Activated CD8-positive, alpha-beta memory T cell treated with anti-CD3 and anti-CD28 coated beads for 1 hour (primary cell): ENCODE results near the gene GALNT18.

Source experiments
- DNase-seq, 2 donors: peaks; one replicate each; pipeline ENCODE4 v3.0.0-alpha.2; 2020; ENCODE audit warnings: low read depth in 1 of 2; ENCODE audit errors: extremely low read depth in 1 of 2

GALNT18 gene

GRCh38 chr11:11416502-11416901 is 205.3 kb downstream of the GALNT18 start:
- DNase-seq, result no peak

DNA sequence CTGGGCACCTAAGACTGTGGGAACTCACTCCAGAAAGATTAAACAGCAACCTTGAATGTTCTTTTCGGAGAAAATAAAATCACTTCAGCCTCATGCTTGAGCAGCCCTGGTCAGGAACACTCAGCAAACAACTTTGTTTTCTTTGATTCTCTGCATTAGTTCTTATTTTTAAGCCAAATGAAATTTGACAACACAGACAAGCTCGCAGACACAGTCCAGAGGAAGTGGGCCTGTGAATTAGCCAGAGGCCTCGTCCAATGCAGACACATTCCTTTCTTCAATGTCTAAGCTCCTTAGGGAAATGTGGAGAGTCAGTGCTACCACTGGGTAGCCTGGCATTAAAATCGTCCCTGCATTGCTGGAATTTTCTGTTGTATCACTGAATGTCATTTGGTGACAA is 205.9 kb downstream of the GALNT18 start:
- DNase-seq, result no peak

DNA sequence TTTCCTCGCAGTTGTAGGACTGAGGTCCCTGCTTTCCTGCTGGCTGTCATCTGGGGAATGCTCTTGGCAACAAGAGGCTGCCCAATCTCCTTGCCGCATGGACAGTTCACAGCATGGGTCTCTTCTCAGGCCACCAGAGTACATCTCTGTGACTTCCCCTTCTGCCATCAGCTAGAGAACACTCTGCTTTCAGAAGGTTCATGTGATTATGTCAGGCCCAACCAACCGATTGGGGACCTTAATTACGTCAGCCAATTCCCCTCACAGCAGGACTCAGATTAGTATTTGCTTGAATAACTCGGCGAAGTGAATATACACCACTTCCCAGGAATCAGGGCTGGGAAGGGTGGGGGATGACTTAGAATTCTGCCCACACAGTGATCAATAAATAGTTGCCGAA is 206.8 kb downstream of the GALNT18 start:
- no peak for DNase-seq

DNA sequence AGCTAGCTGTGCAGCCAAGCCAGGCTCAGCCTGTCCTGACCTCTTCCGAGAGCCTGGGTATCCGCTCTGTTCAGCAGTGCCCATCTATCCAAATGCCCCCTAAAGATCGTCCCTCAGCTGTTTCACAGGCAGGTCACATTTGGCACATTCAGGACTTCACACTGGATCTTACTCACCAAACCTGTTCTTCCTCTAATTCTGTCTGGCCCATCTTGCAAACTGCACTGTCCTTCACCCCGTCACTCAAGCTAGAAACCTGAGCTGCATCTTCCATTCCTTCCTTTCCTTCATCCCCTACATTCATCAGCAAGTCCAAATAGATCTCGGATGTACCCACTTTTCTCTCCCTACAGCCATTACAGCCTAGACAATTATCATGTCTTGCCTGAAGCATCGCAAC is 208.0 kb downstream of the GALNT18 start:
- DNase-seq, result no peak

- DNase-seq, result no peak
These were observed 210.3 kb downstream of the GALNT18 start for GRCh38 chr11:11411401-11411985.

- no peak for DNase-seq
These were observed 211.9 kb downstream of the GALNT18 start for GRCh38 chr11:11409901-11410300.

DNA sequence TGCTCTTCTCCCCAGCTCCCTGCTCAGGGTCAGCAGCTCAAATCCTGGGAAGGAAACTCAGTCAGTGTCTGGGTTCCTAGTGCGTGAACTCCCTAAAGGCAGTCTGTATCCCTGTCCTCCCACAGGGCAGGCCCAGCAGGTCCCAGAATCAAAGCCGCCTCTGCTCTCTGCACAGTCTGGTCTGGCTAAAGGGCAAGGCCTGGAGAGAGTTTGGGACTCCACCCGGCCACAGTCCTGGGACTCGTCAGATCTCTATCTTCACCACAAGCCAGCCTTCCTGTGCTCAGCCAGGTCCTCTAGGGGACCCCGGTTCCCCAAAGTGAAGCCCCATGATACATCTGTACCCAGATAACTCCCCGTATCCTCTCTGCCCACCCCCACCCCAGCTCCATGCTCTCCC is 212.6 kb downstream of the GALNT18 start:
- no peak for DNase-seq

DNA sequence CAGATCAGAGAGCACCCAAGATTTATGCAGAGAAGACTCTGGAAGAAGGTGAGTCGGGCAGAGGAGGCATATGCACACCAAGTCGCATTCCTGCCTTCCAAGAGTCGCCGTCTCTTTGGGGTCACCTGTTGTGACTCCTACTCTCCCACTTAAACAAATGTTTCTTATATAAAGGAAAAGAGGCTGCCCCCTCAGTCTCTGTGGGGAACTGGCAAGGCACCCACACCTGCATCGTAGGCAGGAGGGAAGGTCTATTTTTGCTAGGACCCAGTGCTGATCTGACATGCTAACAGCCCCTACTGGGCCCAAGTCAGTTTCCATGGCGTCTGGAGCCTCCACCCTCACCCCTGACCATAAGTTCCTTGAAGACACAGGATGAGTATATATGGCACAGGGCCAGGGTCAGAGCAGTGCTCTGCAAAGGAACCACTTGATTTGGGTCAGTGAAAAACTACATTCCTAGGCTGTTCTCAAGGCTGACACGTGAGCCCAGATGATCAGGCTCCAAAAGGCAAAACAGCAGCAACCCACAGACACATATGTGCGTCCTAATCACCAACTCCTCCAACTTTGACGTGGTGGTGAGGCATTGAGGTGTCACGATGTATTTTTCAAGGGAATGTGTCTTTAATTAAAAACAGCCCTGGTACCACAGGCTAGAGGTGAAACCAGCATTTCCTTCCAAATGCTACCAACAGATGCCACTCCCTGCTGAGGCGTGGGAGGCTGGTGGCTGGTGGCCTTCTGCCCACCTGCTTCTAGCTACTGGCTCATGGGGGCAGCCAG is 213.2 kb downstream of the GALNT18 start:
- DNase-seq, result no peak

DNA sequence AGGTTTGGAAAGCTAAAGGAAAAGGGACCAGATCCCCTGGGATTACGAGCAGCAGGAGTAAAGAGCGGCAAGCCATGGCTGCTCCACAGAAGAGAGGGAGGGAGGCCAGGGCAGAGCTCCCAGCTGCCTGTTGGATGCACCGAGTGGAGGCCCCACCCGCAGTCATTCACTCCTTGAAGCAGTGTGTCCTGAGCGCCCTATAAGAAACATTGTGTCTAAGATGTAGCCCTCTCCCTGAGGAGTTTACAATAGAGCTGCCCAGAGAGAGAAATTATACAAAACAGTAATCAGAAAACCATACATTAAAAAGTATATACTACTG is 214.1 kb downstream of the GALNT18 start:
- DNase-seq, result no peak

DNA sequence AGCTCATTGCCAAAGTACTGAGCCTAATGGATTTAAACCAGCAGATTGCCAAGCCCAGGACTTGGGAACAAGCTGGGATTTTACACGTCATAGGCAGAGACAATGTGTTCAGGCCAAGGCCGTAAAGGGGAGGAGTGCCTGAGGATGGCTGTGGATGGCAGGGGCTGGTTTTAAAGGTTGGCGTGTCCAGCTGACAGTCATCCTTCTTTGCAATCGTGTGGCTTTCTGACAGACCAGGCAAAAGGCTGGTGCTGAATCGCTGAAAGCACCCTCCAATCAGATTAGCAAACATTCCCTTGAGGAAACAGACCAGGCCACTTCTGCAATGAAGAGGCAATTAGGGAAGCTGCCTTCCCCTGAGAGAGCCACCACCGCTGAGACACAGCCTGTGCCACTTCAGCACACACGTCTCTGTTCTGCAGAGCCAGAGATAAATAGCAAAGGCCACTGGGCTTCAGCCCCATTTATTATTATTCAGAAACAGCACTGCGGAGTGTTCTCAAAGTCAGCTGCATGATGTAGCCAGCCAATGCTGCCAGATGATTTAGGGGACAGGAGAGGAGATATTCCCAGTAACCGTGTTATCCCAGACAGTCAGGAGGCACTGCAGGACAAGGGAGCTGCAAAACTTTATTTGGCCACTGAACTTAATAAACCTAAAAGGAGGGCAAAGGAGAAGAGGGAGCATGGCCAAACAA is 214.6 kb downstream of the GALNT18 start:
- no peak for DNase-seq

DNA sequence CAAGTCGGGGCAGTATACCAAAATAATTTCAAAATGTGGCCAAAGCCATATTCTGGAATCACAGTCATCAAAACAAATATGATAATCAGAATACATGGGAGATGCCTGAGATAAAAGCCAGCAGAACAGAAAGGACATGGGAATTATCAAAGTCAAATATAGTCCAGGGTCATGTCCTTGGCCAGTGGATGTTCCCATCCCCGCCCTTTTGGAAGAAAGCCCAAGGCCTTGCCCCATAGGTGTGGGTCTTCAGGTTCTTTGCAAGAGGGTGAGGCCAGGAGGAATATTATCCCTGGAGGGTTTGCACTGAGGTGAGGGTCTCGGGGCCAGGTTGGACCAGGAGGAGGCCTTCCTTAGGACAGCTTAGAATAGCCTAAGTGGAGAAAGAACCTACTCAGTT is 215.2 kb downstream of the GALNT18 start:
- no peak for DNase-seq

- no peak for DNase-seq
These were observed 217.8 kb downstream of the GALNT18 start for GRCh38 chr11:11403763-11404725.

DNA sequence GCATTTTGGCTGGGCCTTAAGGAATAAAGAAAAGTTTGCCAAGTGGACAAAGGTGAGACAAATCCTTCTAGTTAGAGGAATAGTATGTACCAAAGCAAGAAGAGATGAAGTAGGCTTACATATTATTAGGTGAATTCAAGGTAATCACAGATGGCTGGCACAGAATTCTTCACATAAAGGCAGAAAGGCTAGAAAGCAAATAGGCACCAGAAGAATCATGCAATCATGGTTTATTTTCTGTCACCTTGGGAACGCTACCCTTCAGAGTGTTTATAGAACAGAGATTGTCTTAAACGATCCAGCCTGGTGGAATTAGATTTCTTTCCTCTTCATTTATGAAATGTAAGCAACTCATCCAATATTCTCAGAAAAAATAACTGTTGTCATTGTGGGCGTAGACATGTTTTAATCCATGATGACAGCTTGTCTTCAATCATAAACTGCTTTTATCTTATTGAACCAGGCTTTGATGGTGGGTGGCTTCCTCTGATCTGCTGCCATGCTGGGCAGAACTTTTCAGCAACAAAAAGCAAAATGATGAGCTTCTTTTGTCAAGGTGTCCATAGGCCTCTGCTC is 219.8 kb downstream of the GALNT18 start:
- DNase-seq, result no peak

DNA sequence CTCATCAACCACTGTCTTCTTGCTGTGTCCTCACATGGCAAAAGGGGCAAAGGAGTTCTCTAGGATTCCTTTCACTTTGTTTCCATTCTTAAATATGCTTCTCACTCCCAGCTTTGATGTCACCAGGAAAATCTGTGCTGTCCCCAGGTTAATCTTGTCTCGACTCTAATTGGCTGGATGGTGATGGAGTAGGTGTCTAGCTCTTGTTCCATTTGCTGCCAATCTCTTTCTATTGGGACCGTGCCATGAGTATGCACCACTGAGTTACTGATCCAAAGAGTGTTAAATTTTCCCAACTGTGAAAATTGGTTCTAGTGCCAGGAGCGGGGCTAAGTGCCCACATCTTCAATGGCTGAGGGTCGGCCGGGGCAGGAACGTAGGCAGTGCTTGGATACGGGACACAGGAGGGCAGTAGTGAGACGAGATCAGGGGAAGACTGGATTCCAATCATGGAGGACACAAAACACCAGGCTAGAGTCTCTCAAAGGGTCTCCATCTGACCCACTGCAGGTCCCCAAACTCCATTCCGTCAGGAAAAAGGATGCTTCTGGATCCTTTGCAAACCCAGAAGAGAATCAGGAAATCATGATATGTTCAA is 221.1 kb downstream of the GALNT18 start:
- no peak for DNase-seq

- no peak for DNase-seq
These were observed 221.7 kb downstream of the GALNT18 start for GRCh38 chr11:11400121-11400520.

DNA sequence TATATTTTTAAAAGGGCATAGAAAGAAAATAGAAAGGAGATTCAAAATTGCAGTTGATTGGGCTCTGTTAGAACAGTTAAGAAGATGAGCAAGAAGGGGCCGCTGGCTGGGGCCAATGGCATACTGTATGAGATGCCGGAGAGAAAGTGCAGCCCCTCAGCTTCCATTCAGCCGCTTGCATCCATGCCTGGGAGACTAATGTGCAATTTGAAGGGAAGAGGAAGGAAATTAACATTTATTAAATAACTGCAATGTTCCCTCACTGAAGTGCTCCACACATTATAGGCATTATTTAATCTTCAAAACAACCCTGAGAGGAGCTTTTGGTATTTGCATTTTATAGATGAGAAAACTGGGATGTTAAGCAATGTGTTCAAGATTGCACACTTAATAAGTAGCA is 224.0 kb downstream of the GALNT18 start:
- DNase-seq, result no peak

DNA sequence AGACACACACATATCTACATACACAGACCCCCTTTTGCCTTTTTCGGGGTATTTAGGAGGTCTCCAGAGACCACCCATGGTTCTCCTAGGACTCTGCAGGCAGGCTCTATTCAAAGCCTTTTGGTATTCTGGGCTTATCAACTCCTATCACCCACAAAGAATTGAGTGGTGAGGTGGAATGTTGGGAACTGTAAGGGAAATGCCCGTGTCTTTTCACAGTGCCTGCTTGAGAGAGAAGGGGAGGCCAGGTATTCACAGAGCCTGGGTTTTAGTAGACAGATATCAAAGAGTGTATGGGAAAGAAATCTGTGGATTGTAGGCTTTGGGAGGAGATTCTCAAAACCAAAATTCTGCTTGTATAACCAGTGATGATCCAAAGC is 224.8 kb downstream of the GALNT18 start:
- DNase-seq, result no peak

- no peak for DNase-seq
These were observed 225.3 kb downstream of the GALNT18 start for GRCh38 chr11:11396301-11397035.

GRCh38 chr11:11395126-11395525 is 226.7 kb downstream of the GALNT18 start:
- no peak for DNase-seq

DNA sequence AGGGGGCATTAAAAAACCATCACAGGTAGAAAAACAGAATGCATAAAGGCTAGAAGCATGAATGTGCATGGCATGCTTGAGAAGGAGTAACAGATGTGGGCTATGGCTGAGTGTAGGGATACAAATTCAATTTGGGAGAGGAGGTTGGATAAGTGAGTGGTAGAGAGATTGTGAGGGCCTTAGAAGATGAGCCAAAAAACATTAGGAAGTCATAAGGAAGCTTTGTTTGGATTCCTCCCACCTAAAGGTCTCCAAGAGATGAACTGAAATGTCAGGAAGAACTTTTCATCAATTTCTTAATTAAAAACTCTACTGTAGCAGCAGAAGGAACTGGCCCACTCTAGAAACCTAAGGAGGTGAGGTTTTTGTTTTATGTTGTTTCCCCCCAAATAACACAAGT is 227.6 kb downstream of the GALNT18 start:
- no peak for DNase-seq
